NCI-H1694 (cell line): Measurements from ENCODE around the gene TBL1Y.

Experiments
- DNase-seq: peaks from one replicate; lab custom pipeline; 2025; lab: John Stamatoyannopoulos, UW

Gene TBL1Y

DNA sequence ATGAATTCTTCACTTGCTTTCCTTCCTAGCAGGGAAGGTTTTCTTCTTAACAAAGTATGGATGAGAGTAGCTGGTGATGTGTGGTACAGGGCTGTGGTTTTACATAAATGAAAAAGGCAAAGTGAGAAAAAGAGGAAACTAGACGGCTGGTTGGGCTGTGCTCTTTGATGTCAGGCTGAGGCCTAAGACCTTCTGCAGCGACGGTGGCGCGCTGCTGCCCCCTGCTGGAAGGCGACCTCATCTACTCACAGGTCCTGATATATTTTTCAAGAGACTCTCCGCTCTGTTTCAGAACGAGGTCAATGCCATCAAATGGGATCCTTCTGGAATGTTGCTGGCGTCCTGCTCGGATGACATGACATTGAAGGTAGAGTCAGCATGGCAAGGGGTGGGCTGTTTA, 175.1 kb downstream of the TBL1Y start:
- DNase-seq, result no peak

DNA sequence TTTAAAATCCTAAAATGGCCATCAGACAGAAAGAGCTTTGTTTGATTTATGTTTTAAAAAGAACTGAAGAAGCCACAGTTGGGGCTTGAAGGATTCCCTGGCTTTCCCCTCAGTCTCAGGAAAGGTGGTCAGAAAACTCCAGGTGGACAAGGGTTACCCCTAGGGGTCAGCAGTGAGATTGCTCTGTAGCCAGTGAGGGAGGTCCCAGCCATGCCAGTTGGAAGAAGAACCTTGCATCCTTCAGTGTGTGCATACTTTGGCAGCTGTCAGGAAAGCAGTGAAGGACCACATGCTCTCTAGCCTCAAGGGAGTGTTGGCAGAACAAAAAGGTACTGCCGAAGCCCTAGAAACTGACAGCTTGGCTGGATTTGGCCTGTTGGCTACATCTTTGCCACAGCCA, 182.3 kb downstream of the TBL1Y start:
- DNase-seq, result no peak

- DNase-seq, result no peak
Observed at GRCh38 chrY:7094365-7094764, 183.9 kb downstream of the TBL1Y start.

DNA sequence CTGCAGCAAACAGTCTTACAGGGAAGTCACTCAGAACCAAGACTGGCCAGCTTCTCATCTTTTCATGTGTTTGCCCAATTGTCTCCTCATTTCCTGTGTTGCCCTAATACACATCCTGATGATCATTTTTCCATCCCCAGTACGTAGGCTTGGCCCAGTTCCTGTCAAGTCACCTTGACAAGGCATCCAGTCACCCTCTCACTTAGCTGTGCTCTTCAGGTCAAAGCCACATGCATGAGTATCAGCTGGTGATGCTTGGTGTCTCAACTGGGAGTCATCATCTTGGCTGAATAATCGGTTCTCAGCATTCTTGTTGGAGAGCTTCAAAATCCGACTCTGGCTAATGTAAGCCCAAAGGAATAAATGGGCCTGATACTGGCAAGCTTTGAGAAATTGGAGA, 186.5 kb downstream of the TBL1Y start:
- DNase-seq, result no peak

- no peak for DNase-seq
Observed at GRCh38 chrY:7099742-7100141, 189.2 kb downstream of the TBL1Y start.

DNA sequence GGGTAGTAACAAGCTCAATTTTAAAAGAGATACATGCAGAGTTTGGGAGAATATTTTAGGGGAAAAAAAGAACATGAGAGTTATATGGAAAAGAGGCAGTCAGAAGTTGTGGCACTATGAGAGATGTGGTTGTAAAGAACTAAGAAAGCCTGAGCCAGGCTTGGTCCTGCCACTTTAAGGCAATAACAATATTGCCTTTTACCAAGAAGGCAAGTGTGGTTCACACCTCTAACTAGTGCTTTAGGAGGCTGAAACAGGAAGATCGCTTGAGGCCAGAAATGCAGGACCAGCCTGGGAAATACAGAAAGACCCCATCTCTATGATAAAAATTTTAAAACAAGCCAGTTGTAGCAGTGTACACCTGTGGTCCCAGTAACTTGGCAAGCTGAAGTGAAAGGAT, 192.2 kb downstream of the TBL1Y start:
- no peak for DNase-seq

DNA sequence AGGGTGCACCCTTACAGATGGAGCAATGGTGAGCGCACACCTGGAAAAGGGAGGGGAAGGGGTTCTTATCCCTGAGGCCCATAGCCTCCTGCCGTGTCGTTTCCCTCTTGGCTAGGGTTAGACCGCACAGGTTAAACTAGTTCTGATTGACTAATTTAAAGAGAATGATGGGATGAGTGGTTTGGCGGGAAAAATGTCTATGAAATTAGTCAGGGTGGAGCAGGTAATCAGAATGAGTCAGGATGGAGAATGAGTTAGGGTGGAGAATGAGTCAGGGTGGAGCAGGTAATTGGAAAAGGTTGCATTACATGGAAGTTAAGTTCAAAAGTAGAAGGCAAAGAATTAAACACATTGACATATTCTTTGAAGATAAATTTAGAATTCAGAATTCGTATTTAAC, 196.7 kb downstream of the TBL1Y start:
- no peak for DNase-seq

GRCh38 chrY:7110086-7110485, 199.6 kb downstream of the TBL1Y start:
- no peak for DNase-seq

GRCh38 chrY:7115871-7116270, 205.4 kb downstream of the TBL1Y start:
- no peak for DNase-seq

DNA sequence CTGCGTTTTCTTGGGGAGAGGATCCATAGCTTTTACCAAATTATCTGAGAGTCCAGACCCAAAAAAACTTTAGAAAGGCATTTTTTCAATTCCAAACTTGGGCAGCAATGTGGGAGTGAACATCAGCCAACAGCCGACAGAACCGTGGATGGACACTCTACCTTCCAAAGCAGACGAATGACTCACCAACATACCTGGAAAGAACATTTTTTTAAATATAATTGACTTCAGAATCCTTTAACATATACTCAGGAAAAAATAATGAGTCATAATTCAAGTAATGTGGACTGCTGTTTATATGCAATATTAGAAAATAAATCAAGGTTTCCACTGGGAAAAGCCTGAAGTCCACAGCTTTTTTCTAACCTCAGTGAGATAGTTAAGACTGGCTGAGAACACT, 211.7 kb downstream of the TBL1Y start:
- no peak for DNase-seq

- no peak for DNase-seq
Observed at GRCh38 chrY:7125136-7126056, 214.9 kb downstream of the TBL1Y start.

GRCh38 chrY:7128211-7128610, 217.7 kb downstream of the TBL1Y start:
- no peak for DNase-seq
